HG02840 (cell line): Measurements from ENCODE around the gene CCR4.
"Not testable (repeated sequence)": the region's sequence is repeated elsewhere in the genome, so short reads cannot be mapped to it uniquely, and the experiment has no call there.

Experiments
- ATAC-seq: cut with Tn5 transposase; IDR thresholded peaks from one replicate; pipeline ENCODE4 v1.9.1; 2021; ENCODE audit warnings: mild to moderate bottlenecking, moderate library complexity, moderate number of reproducible peaks; ENCODE audit not compliant: unreplicated experiment, low FRiP score

The CCR4 gene

DNA sequence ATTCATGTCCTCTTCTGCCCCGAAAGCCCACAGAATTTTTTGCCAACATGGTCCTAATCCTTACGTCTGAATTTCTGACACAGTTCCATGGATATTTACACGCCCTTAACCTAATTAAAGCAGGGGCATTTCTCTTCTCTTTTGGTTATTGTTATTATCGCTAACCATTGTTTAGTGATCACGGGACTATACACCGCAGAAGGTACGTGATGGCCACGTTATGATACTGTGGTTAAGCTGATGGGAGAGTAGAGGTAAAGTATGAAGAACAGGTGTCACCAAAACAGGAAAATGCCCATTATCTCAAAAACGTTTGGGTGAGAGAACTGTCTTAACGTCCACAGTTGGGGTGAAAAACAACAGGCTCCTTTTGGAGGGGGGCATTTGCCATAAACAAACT is 26.4 kb downstream of the CCR4 start:
- no peak for ATAC-seq

DNA sequence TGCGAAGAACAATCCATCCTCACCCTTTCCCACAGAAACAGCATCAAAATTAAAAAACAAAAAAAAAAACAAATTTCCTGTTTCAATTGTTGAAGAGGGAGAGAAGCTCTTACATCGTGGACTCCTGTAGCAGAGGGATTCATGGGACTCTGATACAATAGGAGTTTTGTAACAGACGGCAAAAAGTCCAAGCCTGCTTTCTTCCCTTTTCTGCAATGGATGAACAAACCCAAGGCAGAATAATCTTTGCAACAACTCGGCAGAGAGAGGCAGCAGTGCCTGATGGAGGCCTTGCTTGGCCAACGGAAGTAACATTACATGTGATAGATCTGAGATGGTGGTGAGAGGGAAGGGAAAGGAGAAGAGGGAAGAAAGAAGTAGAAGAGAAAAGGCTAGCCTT is 26.9 kb downstream of the CCR4 start:
- no peak for ATAC-seq

DNA sequence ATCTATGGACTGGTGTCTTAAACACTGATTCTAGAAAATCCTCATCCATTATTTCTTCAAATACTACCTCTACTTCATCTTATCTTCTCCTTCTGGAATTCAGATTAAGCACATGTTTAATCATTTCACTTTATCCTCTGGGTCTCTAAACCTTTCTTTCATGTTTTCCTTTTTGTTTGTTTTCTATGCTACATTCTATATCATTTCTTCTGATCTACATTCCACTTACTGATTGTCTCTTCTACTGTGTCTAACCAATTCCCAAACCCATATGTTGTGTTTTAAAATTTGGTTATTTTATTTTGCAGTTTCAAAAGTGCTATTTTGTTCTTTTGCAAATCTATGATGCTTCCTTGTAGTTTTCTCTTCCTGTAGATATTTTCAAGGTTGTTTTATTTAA is 31.7 kb downstream of the CCR4 start:
- no peak for ATAC-seq

DNA sequence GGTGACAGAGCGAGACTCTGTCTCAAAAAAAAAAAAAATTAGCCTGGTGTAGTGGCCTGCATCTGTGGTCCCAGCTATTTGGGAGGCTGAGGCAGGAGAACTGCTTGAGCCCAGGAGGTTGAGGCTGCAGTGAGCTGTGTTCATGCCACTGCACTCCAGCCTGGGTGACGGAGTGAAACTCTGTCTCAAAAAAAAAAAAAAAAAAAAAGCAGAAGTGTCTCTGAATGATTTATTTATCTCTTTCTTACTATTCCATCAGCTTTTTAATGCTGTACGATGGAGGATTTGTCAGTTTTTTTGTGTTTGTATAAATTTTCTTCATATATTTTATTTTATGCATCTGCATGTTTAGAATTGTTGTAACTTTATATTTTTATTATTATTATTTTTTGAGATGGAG is 33.5 kb downstream of the CCR4 start:
- ATAC-seq, result not testable (repeated sequence)

DNA sequence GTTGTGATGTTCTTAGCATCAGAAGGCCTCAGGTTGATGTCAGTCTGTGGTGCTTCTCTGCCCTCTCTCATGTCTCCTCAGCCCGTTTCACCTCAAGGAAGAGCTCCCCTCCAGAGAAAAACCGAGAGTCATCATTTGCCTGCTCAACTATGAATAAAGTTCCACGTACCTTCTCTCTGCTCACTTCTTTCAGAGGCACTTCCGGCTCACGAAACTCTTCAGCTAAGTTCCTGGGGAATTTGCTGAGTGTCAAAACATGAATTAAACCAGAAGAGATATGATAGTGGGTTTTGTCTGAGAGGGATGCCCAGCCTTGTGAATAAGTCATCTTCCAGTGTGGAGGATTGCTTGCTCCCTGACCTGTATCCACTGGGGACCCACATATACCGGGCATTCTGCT is 37.7 kb downstream of the CCR4 start:
- ATAC-seq, result no peak

DNA sequence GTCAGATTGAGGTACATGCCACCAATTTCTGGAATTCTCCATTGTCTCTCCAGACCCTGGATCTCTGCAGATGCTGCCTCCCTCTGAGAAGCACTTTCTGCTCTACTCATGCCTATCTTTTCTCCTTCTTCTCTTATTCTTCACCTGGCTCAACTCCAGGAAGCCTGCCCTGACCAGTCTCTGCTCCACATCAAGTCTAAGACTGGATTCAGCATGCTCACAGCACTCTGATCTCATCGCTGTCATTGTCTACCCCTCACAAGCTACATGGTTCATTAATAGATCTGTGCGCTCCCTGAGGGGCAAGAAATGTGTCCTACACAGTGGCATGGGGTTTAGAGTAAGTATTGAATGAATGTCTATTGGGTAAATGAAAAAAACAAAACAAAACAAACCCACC is 38.7 kb downstream of the CCR4 start:
- no peak for ATAC-seq

DNA sequence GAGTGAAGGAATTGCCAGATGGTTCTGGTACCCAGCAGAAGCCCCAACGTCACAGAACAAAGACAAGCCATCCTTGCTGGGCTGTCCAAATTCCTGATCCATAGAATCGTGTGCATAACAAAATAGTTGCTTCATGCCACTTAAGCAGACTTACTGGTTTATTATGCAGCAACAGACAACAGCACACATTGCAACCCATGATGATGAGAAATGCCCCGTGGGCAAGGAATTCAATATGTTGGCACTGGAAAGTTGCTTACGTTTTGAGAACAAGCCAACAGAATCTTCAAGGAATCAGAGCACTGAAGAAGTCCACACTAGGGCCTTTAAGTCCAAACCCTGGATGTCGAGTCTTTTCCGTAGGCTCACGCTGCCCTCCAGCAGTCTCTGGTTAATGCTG is 40.3 kb downstream of the CCR4 start:
- ATAC-seq, result no peak

DNA sequence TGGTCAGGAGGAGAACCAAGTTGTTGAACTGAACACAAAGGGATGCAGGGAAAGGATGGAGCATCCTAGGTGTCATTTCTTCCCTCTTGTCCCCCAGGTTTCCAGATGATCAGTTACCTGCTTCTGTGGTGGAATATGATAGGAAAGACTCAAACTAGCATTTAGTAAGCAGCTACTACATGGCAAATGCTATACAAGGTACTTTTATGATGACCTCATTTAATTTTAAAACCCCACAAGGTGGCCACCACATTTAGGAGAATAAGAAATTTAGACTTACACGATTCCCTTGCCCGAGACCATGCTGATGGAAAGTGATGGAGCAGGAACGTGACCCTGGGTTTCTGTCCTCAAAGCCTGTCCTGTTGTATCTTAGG is 40.9 kb downstream of the CCR4 start:
- no peak for ATAC-seq

DNA sequence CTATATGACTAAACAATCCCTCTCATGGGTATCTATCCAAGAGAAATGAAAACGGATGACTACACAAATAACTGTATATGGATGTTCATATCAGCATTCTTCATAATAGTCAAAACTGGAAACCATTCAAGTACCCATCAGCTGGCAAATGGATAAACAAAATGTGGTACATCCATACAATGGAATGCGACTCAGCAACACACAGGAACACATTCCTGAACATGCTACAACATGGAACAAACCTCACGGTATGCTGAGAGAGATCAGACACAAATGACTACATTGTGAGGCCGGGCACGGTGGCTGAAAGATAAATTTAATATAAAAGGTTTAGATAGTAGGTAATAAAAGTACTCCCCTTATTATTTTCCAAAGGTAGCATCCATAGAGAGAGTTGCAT is 42.6 kb downstream of the CCR4 start:
- ATAC-seq, result no peak

DNA sequence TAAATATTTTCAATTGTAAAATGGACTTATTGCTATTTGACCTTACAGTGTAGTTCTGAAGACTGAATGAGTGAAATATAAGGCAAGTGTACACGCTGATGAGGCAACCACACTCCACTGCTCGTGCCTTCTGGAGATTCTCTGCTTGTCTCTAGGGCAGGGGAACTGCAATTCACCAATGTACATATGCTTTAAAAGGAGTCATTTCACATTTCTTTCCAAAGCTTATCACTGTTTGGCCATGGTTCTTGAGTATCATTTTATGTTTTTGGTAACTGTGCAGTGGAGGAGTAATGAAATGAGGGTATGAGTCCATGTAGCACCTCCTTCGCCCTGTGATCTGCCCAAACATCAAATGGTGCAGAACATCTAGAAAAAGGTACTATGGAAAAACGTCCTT is 43.7 kb downstream of the CCR4 start:
- no peak for ATAC-seq

DNA sequence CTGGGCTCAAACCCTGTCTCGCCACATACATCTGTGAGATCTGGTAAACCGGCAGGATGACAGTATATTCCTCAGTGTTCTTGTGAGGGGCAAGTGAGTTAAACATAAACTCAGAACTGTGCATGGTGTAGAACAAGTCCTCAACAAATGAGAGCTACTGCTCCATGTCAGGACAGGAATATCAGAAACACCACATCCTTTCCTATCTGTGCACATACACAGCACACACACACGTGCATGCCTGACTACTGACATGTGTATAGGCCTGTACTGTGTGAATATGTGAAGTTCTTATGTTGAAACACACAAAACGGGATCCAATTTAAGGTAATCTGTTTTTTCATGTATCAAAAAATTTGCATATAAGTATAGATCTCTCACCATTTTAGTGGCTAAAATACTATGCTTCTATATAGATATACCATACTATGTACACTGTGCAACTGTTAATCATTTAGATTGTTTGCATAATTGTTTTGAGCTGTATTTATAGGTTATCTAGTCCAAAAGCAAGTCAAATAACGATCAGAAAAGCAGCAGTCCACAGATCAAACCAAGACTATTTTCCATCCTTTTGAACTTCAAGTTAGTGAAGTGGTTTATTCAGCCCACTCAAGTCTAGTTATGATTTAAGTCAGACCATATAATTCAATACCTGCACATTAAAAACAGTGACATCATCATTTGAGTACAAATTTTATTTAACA is 44.8 kb downstream of the CCR4 start:
- ATAC-seq, result no peak

DNA sequence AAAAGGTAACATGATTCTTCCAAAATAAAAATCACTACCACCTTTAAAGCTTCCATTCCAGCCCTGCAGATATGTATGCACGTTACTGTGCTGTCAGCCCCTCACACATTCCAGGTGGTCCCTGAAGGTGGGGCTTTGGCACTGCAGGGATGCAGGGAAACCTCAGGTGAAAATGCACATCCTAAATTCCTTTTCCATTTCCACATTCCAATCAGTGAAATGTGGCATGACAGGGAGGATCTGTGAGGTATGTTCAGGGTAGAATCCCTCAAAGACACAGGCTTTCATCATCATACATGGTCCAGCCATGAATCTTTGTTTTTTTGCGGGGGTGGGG is 45.3 kb downstream of the CCR4 start:
- ATAC-seq, result no peak

DNA sequence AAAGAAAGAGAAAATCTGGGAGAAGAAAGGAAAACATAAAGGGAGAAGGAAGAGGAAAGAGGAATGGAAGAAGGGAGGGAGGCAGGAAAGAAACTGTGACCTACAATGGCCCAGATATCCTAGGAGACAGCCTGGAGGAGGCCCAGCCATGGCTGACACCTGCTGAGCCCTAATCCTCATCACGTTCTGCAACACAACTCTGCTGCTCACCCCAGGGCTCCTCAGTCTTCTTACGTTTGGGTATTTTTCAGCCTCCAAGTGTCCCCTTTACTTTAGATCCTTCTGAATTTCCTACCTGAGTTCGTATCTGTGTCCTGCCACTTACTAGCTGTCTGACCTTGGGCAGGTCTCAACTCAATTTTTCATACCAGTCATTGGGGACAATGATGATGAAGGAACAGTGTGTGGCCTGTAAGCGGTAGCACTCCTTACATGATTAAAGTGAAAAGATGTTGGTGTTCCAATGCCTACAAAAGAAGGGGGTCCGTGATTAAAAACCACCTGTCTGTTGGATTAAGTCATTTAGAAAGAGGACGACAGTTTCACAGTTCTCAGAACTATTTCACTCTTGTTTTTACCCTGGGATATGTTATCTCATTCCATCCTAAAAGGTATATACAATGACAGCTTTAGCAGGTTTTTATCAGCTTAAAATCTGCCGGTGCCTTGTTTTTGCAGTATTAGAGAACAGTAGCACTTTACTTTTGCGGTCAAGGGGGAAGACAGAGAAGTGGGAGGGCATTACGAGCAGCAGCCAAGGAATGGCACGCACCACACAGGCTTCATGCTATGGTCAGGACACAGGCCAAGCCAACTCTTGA is 47.4 kb downstream of the CCR4 start:
- no peak for ATAC-seq

DNA sequence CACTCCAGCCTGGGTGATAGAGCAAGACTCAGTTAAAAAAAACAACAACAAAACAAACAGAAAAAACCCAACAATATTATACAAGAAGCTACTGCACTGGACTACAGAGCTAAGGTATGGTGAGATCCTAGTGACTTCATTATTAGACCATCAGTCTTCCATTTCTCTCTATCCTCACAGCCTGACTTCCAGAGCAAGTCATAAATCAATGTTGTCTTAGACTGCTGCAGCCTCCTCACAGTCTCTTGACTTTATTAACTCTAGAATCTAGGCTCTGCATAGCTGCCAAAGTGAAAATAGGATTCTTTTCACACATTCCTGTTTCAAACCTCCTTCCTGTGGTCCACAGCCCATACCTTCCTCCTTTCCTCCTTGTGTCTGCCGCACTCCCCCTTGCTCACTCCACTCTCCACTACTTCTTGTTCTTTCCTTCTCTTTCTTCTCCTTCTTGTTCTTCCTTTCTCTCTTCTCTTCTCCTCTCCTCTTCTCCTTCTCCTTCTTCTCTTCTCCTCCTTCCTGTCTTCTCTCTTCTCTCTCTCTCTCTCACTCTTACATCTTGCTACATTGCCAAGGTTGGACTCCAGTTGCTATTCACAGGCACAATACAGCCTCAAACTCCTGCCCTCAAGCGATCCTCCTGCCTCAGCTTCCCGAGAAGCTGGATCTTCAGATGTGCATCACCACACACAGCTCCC is 49.4 kb downstream of the CCR4 start:
- no peak for ATAC-seq

DNA sequence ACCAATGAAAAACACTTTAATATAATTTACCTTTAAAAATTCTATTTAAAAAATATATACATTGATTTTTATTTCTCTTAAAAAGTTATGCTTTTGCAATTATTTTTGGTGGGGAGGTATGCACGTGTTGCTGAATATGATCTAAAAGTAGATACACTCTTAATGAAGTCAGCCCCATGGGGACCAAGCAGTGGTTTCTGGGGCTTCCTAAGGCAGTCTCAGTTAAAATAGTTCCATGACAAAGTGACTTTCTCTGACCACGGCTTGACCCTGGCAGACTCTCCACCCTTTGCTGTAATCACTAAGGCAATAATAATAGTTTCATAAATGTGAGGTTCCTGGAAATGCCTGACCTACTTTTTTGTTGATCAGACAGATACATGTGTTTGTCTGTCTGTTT is 50.4 kb downstream of the CCR4 start:
- no peak for ATAC-seq

DNA sequence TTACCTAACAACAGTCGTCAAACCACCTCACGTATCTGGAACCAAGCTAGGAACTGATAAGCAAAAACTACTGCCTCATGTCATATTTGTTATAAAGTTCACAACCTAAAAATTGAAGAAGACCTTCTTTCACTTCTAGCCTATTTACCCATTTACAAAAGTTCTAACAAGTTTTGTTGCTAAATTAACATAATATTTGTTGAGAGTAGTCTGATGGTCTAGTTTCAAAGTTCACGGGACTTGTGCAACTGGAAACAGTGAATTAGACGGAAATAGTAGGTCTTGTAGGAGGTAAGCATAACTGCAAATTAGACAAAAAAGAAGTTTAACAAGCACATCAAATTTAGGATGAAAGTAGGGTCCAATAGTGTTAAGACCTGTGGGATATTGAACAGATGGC is 51.9 kb downstream of the CCR4 start:
- ATAC-seq, result no peak

DNA sequence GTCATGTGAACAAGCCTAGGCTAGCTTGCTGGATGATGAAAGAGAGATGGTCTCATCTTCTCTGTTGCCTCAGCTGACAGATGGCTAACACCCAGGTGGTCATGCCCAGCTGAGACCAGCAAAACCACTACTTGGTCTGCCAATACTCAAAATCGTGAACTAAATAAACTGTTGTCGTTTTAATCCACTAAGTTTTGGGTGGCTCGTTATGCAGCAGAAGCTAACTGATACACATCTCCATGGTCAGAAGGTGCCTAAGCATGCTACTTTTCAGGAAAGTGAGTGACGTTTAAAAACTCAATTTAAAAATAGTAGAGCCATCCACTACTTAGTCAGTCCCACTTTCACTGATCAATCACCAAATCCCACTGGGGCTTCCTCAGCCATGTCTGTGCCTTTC is 52.8 kb downstream of the CCR4 start:
- no peak for ATAC-seq

DNA sequence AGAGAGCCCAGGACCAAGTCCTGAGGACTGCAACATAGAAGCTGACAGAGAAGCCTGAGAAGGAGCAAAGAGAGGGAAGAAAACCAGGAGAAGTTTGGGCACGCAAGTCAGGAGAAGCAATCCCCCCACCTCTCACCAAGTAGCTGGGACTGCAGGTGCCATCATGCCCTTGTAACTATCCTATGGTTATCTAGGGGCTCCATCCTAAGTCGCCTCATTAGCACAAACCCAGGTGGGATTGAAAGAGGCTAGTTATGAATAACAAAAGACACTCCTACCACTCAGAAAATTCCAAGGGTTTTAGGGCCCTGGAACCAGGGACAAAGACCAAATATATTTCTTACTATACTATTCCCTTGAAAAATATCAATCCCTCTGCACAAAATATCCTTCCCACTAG is 53.5 kb downstream of the CCR4 start:
- ATAC-seq, result no peak
